HCT116 (cell line): Measurements from ENCODE around the gene F2R. TPM values are rescaled to one million over a fixed set of nuclear protein-coding genes. Genes with fewer than 3 reads are reported as not detected.
"Not testable (repeated sequence)": the region's sequence is repeated elsewhere in the genome, so short reads cannot be mapped to it uniquely, and the experiment has no call there.

Source experiments
- ATAC-seq: fragments of 200-7000 bp; cut with Tn5 transposase; 2 replicates; pipeline ENCODE4 v1.9.1; 2020; ENCODE audit warnings: mild to moderate bottlenecking, moderate library complexity
- BruUV-seq: library from RNA; stranded (reverse); fragments of 400-500 nt; replicated peaks from 2 replicates; lab custom pipeline; 2021; lab: Mats Ljungman, UMichigan
- CTCF ChIA-PET: fragments of 300-600 bp; sonication (Branson Sonifier 250); formaldehyde crosslinking; loops from one replicate; lab custom pipeline; 2021; ENCODE audit warnings: antibody characterized with exemption; lab: Charles Lee
- POLR2A ChIA-PET: fragments of 300-600, 350-600 bp; sonication (Branson Sonifier 250); formaldehyde crosslinking; loops from one replicate; lab custom pipeline; 2021; ENCODE audit warnings: antibody characterized with exemption; lab: Charles Lee
- RAD21 ChIA-PET, 2 experiments: fragments of 300-600 bp; sonication (Branson Sonifier 250); formaldehyde crosslinking; loops; one replicate each; lab custom pipeline; 2023; ENCODE audit warnings: low total read pairs in 2 of 2; ENCODE audit not compliant: uncharacterized antibody in 2 of 2, unreplicated experiment in 2 of 2, low non-redundant PET in 1 of 2; lab: Charles Lee
- DNase-seq: peaks from one replicate; pipeline ENCODE4 v3.0.0-alpha.2; 2010; ENCODE audit warnings: low read depth, low spot score
- H2AFZ ChIP-seq: fragments of 200-600 bp; shearing (Covaris generic), sonication (generic); 2 replicates; pipeline ENCODE4 v1.6.1; 2017; ENCODE audit warnings: low read depth, mixed run types, mixed read lengths, antibody characterized with exemption, low read length; ENCODE audit not compliant: poor library complexity, severe bottlenecking
- H3K27ac ChIP-seq: 2 replicates; pipeline ENCODE4 v1.5.1; 2012; ENCODE audit warnings: low read depth, low read length
- H3K27me3 ChIP-seq: fragments of 200-600 bp; sonication (generic); 2 replicates; pipeline ENCODE4 v1.6.1; 2016; ENCODE audit warnings: mixed run types, low read length, mixed read lengths; ENCODE audit not compliant: insufficient read depth
- H3K36me3 ChIP-seq, 2 experiments: fragments of 200-500 bp in 1 of 2; fragments of 200-600 bp in 1 of 2; sonication (Bioruptor generic) in 1 of 2; sonication (generic) in 1 of 2; 2 replicates each; pipeline versions ENCODE4 v1.5.1 to v1.6.1; 2014 to 2016; ENCODE audit warnings: low read length in 2 of 2, inconsistent platforms in 1 of 2, mixed read lengths in 1 of 2, mixed run types in 1 of 2; ENCODE audit not compliant: insufficient read depth in 2 of 2, control insufficient read depth in 1 of 2
- H3K4me1 ChIP-seq, 2 experiments: fragments of 200-600 bp in 1 of 2; sonication (generic) in 1 of 2; 2 replicates each; pipeline versions ENCODE4 v1.5.1 to v1.6.1; 2012 to 2017; ENCODE audit warnings: low read length in 2 of 2, inconsistent platforms in 1 of 2, mild to moderate bottlenecking in 1 of 2, mixed read lengths in 1 of 2, mixed run types in 1 of 2, moderate library complexity in 1 of 2; ENCODE audit not compliant: insufficient read depth in 2 of 2, control insufficient read depth in 1 of 2
- H3K4me2 ChIP-seq: fragments of 200-600 bp; sonication (generic); 2 replicates; pipeline ENCODE4 v1.6.1; 2017; ENCODE audit warnings: mixed run types, low read length, mixed read lengths
- H3K4me3 ChIP-seq, 2 experiments: fragments of 200-600 bp in 1 of 2; sonication (generic) in 1 of 2; replicated peaks in 1 of 2; 2 replicates each; pipeline ENCODE4 v1.5.1; 2011 to 2016; ENCODE audit warnings: low read length in 2 of 2, control low read depth in 1 of 2, low read depth in 1 of 2, mild to moderate bottlenecking in 1 of 2, mixed read lengths in 1 of 2, mixed run types in 1 of 2
- H3K79me2 ChIP-seq: fragments of 200-600 bp; sonication (generic); 2 replicates; pipeline ENCODE4 v1.6.1; 2017; ENCODE audit warnings: mild to moderate bottlenecking, mixed run types, low read length, moderate library complexity, mixed read lengths; ENCODE audit not compliant: insufficient read depth
- H3K9ac ChIP-seq: fragments of 200-600 bp; sonication (generic); 2 replicates; pipeline ENCODE4 v1.6.1; 2016; ENCODE audit warnings: low read length, mixed read lengths
- H3K9me2 ChIP-seq: fragments of 200-600 bp; sonication (generic), shearing (Covaris generic); 2 replicates; pipeline ENCODE4 v1.6.1; 2017; ENCODE audit warnings: mixed run types, mild to moderate bottlenecking, moderate library complexity; ENCODE audit not compliant: insufficient read depth
- H3K9me3 ChIP-seq, 2 experiments: fragments of 200-500 bp in 1 of 2; fragments of 200-600 bp in 1 of 2; sonication (Bioruptor generic) in 1 of 2; sonication (generic) in 1 of 2; 2 replicates each; pipeline ENCODE4 v1.6.1; 2014 to 2017; ENCODE audit warnings: low read length in 2 of 2, mixed read lengths in 2 of 2, inconsistent platforms in 1 of 2, low read depth in 1 of 2, mild to moderate bottlenecking in 1 of 2, mixed run types in 1 of 2, moderate library complexity in 1 of 2; ENCODE audit not compliant: control insufficient read depth in 1 of 2, insufficient read depth in 1 of 2
- H4K20me1 ChIP-seq: fragments of 200-600 bp; sonication (generic), shearing (Covaris generic); 2 replicates; pipeline ENCODE4 v1.6.1; 2017; ENCODE audit warnings: mixed run types, mild to moderate bottlenecking, moderate library complexity; ENCODE audit not compliant: insufficient read depth
- CBX3 ChIP-seq: IDR thresholded peaks from 2 replicates; pipeline ENCODE4 v1.6.1; 2012; ENCODE audit warnings: low read depth
- CEBPB ChIP-seq: IDR thresholded peaks from 2 replicates; pipeline ENCODE4 v1.6.1; 2012; ENCODE audit warnings: low read depth
- EGR1 ChIP-seq: IDR thresholded peaks from 2 replicates; pipeline ENCODE4 v1.6.1; 2012; ENCODE audit warnings: low read depth
- ELF1 ChIP-seq: IDR thresholded peaks from 2 replicates; pipeline ENCODE4 v1.6.1; 2012; ENCODE audit warnings: low read depth, borderline replicate concordance
- EZH2phosphoT487 ChIP-seq: fragments of 200-600 bp; IDR thresholded peaks from 2 replicates; pipeline ENCODE4 v1.6.1; 2018; ENCODE audit warnings: antibody characterized with exemption, borderline replicate concordance
- JUND ChIP-seq: IDR thresholded peaks from 2 replicates; pipeline ENCODE4 v1.6.1; 2012
- POLR2A ChIP-seq: IDR thresholded peaks from 2 replicates; pipeline ENCODE4 v1.7.0; 2011; ENCODE audit warnings: borderline replicate concordance; ENCODE audit not compliant: insufficient read depth, insufficient read length; ENCODE audit errors: extremely low read depth
- SRF ChIP-seq: IDR thresholded peaks from 2 replicates; pipeline ENCODE4 v1.6.1; 2012; ENCODE audit warnings: low read depth
- YY1 ChIP-seq: IDR thresholded peaks from 2 replicates; pipeline ENCODE4 v1.6.1; 2011; ENCODE audit warnings: low read length, low read depth, moderate library complexity, mild to moderate bottlenecking; ENCODE audit not compliant: insufficient replicate concordance; ENCODE audit errors: extremely low read depth
- ZFX ChIP-seq: fragments of 450-650 bp; IDR thresholded peaks from 2 replicates; pipeline ENCODE4 v1.6.1; 2017
- intact Hi-C: fragments of 100-400 bp; cut with micrococcal nuclease; formaldehyde crosslinking; loops from 2 replicates; pipeline ENCODE4 v1.10.0; 2022
- total RNA-seq: library from RNA; stranded (reverse); gene quantifications from one replicate; pipeline ENCODE4 v1.2.1, GENCODE V29; 2021; ENCODE audit not compliant: unreplicated experiment
- TF ChIP-seq, protein P1 (sequence below): IDR thresholded peaks from 2 replicates; pipeline ENCODE4 v1.6.1; 2012
- TF ChIP-seq, protein P2 (sequence below): IDR thresholded peaks from 2 replicates; pipeline ENCODE4 v1.6.1; 2012

Gene F2R
- total RNA-seq, 1 experiment from 2014 or later, result 16.6 TPM

DNA sequence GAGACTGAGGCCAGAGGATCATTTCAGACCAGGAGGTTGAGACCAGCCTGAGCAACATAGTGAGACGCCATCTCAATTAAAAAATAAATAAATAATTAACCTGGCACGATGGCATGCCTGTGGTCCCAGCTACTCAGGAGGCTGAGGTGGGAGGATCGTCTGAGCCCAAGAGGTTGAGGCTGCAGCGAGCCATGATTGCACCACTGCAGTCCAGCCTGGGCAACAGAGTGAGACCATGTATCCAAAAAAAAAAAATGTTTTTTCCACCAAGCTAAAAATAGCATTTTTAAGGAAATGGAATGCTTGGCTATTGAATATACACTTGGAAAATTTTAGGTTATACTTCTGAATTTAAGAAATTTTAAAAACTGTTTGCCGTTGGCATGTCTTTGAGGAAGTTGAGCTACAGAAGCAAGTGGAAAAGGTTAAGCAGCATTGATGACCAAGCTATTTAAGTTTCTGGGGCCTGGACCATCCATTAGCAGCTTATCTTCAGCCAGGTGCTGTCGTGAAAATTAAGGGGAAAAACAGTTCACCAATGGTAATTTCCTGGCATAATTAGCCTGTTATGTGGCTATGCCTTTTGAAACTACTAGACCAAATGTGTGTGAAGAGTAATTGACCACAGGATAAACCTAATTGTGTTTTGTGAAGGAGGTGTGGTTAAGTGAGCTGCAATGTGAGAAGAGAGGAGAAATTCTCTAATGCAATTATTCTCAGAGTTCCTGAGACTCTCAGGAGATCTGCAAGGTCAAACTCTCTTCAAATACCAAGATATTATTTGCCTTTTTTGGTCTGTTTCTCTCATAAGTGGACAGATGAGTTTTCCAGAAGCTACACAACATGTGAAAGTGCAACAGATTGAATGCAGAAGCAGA, 21.0 kb downstream of the F2R start:
- Histone ChIP-seq H3K4me1 (peaks cover 18 to 51% of the 10 kb centered on the region in 2 experiments), H3K36me3 (peaks cover 0 to 6% of the 10 kb centered on the region in 2 experiments; a peak in 1 of 4 replicates), H3K79me2 (no peaks in the 10 kb centered on the region), H3K27ac (no peak overlapping the region), H4K20me1 (no peaks in the 10 kb centered on the region), H3K9me2 (no peaks in the 10 kb centered on the region), H3K9me3 (no peaks in the 10 kb centered on the region), H3K4me3 (no peak overlapping the region), H3K27me3 (no peaks in the 10 kb centered on the region), H3K4me2 (no peak overlapping the region), H3K9ac (no peak overlapping the region), H2AFZ (no peak overlapping the region)
- ATAC-seq (no peak), DNase-seq (no peak)
- intact Hi-C loops, result no loop called here
- no peak for TF ChIP-seq SRF
- RAD21 ChIA-PET, result interaction anchor here in 1 of 2 experiments (1.1 kb wide), 1 partner anchor 15 kb away, joined by 3 read pairs; no protein-coding TSS in a partner anchor
- no TSS peak for BruUV-seq
- CTCF ChIA-PET, result interaction anchor here (1.7 kb wide), 1 partner anchor 38 kb away, joined by 6 read pairs; no protein-coding TSS in a partner anchor
- POLR2A ChIA-PET, result interaction anchor here (0.9 kb wide), 1 partner anchor 31 kb away, joined by 4 read pairs; no protein-coding TSS in a partner anchor

DNA sequence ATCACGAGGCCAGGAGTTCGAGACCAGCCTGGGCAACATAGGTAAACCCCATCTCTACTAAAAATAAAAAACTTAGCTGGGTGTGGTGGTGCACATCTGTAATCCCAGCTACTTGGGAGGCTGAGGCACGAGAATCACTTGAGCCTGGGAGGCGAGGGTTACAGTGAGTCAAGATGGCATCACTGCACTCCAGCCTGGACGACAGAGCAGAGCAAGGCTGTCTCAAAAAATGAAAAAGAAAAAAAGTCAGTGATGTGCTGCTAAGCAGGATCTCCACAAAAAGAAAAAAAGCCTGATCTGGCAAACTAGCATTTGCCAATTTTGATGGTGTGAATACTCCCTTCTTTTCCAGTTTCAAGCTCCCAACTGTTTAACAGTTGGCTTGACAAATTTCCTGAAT, 21.9 kb downstream of the F2R start:
- 0 out of 2 replicates have a peak overlapping the region, but pooled peaks have one; percentile 19 for H3K9ac ChIP-seq
- TF ChIP-seq SRF (no peak), CBX3 (no peak), POLR2A (no peak), ZFX (no peak), ELF1 (no peak), YY1 (no peak), CEBPB (no peak), JUND (no peak), EGR1 (no peak), EZH2phosphoT487 (no peak)
- TF ChIP-seq, protein P1, sequence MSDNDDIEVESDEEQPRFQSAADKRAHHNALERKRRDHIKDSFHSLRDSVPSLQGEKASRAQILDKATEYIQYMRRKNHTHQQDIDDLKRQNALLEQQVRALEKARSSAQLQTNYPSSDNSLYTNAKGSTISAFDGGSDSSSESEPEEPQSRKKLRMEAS, result no peak
- TF ChIP-seq, protein P2, sequence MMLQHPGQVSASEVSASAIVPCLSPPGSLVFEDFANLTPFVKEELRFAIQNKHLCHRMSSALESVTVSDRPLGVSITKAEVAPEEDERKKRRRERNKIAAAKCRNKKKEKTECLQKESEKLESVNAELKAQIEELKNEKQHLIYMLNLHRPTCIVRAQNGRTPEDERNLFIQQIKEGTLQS, result no peak
- H3K4me3 ChIP-seq, result no peak overlapping the region
- no peaks in the 10 kb centered on the region for H3K9me2 ChIP-seq
- ChIA-PET RAD21 (interaction anchor here in 1 of 2 experiments (1.1 kb wide), 1 partner anchor 16 kb away, joined by 3 read pairs; no protein-coding TSS in a partner anchor), POLR2A (no interaction called here), CTCF (no interaction called here)
- no peaks in the 10 kb centered on the region for H3K9me3 ChIP-seq
- H3K4me1 ChIP-seq, result peaks cover 18 to 54% of the 10 kb centered on the region in 2 experiments
- no peaks in the 10 kb centered on the region for H4K20me1 ChIP-seq
- ATAC-seq, result no peak
- no peaks in the 10 kb centered on the region for H3K79me2 ChIP-seq
- no TSS peak for BruUV-seq
- intact Hi-C loops, result no loop called here
- DNase-seq, result no peak
- H3K4me2 ChIP-seq, result peak overlapping the region; percentile 64
- H3K36me3 ChIP-seq, result peaks cover 0 to 4% of the 10 kb centered on the region in 2 experiments; a peak in 1 of 4 replicates
- no peak overlapping the region for H2AFZ ChIP-seq
- no peaks in the 10 kb centered on the region for H3K27me3 ChIP-seq
- no peak overlapping the region for H3K27ac ChIP-seq

DNA sequence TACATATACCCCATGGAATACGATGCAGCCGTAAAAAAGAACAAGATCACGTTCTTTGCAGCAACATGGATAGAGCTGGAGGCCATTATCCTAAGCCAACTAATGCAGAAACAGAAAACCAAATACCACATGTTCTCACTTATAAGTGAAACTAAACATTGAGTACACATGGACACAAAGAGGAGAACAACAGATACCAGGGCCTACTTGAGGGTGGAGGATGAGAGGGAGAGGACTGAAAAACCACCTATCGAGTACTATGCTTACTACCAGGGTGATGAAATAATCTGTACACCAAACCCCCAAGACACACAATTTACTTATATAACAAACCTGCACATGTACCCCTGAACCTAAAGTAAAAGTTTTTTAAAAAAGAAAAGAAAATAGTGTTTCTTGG, 25.6 kb downstream of the F2R start:
- H3K4me2 ChIP-seq, RAD21 ChIA-PET, H2AFZ ChIP-seq, POLR2A ChIA-PET, H3K27me3 ChIP-seq, H3K36me3 ChIP-seq, H3K27ac ChIP-seq, ATAC-seq, CTCF ChIA-PET, H3K9ac ChIP-seq, H3K79me2 ChIP-seq, intact Hi-C loops, H3K4me3 ChIP-seq, H3K9me3 ChIP-seq, H3K9me2 ChIP-seq, BruUV-seq, H4K20me1 ChIP-seq, DNase-seq: not testable (repeated sequence)
- H3K4me1 ChIP-seq, result peaks cover 13 to 44% of the 10 kb centered on the region in 2 experiments
